Measurements from ENCODE around the gene IFI35.

- no peak for TF ChIP-seq TCF4 (CRISPR knock-in tag; IDR thresholded peaks at IDR 0.05; ENCODE audit: borderline replicate concordance)
- TF ChIP-seq CREB5 (CRISPR knock-in tag; IDR thresholded peaks at IDR 0.05; ENCODE audit: low read depth): no peak
- TF ChIP-seq SNAI2 (CRISPR knock-in tag; IDR thresholded peaks at IDR 0.05): no peak
- TF ChIP-seq PATZ1 (CRISPR knock-in tag; IDR thresholded peaks at IDR 0.05; ENCODE audit: borderline replicate concordance): no peak
- no peak for TF ChIP-seq ARNTL (CRISPR knock-in tag; IDR thresholded peaks at IDR 0.05; ENCODE audit: borderline replicate concordance, low read depth)
Measured at GRCh38 chr17:43025290-43025657, 18.7 kb downstream of the IFI35 start.

Measured in SK-N-SH treated with all-trans-retinoic acid at 6 μM for 48 hours (cell line).